Measurements from ENCODE around the gene RIC3.

Gene RIC3

DNA sequence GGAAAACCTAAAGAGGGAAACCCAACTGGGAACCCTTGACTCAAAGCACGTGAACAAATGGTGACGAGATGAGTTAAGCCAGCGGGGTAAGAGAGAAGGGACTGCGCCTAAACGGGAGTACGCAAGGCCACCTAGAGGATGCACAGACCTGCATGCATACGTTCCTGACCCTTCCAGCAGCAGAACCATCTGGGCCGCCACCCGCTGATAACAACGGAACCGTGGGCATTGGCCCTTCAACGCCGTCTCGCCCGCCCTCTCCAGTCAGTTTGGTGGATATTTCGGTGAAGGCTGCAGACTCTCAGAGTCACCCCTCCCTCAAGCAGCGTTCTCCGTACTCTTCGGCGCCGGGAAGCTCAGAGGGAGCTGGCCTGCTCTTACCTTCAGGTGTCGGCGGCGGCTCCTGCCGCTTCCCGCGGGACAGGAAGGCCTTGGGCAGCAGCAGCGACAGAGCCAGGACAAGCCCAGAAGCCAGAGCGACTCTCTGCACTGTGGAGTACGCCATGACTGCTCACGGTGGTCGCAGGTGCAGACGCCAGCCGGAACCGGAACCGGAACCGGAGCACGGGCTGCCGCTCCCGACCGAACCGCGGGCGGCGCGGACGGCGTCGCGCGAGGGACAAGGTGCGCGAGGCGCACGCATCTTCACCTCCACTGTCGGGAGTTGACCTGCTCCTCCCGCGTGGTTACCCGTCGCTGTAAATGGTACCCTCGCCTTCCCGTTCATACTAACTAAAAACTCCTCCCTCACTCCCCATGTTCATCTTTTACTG is at the start of gene RIC3:
Gene RIC3, minus strand, starts transcription at position 541 of the 773 bp plus-strand sequence. Its CDS starts 36 bp downstream, at position 505.
- DNase-seq: no peak

- DNase-seq: no peak
These were observed 49.6 kb upstream of the RIC3 start for GRCh38 chr11:8218409-8218808.

- DNase-seq: no peak
These were observed 49.1 kb upstream of the RIC3 start for GRCh38 chr11:8217926-8218325.

DNA sequence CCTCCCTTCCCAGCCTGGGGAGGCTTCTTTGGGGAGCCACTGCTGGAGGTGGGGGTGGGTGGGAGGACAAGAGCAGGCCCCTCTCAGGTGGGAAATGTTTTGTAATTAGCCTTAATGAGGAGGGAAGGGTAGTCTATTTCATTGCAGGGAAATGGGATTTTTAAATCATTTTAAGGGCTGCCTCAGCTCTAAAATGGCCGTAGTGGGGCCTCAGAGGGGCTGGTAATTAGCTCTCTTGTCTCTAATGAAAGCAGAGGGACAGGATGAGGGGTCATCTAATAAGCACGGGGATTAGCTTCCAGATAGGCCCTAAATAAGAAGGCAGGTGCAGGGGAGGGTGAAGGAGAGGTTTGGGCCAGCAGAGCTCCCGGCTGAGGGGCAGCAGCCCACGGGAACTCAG is 48.3 kb upstream of the RIC3 start:
- DNase-seq: no peak

DNA sequence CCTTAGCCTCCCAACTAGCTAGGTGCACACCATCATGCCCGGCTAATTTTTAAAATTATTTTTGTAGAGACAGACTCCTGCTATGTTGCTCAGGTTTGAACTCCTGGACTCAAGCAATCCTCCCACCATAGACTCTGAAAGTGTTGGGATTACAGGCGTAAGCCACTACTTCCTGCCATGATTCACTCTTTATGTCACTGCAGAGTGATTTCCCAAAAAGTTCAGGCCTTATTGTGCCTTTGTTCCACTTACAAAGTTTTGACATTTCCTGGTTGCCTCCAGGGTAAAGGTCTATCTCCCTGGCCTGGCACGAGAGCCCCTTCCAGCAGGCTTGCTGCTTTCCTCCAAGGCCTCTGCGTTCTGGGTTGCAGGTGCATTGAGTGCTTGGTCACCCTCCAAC is 44.6 kb upstream of the RIC3 start:
- no peak for DNase-seq

GRCh38 chr11:8209208-8209807 is 40.5 kb upstream of the RIC3 start:
- DNase-seq: no peak

- no peak for DNase-seq
These were observed 38.5 kb upstream of the RIC3 start for GRCh38 chr11:8207080-8208000.

DNA sequence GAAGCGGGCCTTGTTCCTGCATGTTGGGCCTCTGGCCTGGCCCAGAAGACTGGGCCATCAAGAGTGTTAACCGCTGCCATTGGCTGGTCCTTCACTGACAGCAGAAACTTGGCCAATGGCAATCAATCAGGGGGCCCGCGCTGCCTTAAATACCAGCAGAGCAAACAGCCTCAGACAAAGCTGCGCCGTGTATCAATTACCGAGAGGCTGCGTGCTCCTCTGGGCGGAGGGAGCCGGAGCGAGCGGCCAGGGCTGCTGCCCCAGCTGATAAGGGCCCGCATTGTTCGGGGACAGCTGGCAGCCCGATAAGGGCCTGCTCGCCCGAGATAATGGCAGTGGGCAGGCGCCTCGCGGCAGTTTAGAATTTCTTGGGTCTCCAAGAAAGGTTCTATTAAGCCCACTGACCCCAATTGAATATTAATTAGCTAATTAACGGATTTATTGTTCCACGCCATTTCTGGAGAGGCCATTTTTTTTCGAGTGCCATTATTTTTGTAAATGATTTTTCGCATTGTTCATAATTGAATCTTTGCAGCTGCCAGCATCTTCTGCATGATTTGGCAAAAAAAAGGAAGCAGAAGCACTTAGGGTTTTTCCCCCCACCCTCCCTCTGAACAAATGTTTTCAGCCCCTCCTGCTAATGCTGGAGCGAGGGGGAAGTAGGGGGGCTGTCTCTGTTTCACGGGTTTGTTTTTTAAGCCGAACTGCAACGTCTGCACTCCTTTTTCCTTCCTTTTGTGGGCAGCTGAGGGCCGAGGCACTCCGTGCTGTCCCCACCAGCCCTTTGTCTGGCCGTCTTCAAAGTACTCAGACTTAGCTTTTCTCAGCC is 37.6 kb upstream of the RIC3 start:
- no peak for DNase-seq

DNA sequence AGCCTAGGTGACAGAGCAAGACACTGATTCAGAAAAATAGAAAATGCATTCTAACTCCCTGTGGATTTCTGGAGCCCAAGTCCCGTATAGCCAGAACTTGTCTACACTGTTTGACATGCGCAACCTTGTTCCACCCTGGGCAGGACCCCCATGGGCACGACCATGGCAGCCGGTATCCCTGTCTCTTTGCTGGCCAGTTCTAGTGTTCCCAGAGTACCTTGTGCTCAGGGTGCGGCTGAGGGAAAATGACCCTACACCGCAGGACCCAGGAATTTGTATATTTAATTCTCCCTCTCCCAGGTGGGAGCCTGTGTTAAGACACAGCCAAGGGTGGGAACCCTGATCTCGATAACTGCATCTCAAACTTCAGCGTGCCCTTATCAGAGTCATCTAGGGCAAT is 36.7 kb upstream of the RIC3 start:
- DNase-seq: no peak

GRCh38 chr11:8204596-8204995 is 35.8 kb upstream of the RIC3 start:
- DNase-seq: no peak

DNA sequence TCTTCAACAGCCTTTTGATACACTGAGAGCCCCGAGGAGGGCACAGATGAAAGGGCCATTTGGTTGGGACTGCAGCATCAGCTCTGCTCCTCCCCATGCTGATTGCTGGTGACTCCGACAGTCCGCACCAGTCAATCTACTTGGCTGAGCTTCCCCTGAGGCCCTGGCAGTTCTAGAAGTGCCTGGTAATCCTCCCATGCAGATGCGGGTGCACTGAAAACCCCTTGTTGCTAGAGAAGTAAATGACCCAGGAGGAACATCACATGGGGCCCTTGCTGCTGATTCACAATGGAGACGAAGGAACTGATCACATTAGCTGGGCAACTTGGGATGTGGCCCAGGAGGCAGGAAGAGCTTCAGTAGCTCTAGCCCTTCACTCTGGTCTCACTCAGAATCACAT is 35.2 kb upstream of the RIC3 start:
- no peak for DNase-seq

DNA sequence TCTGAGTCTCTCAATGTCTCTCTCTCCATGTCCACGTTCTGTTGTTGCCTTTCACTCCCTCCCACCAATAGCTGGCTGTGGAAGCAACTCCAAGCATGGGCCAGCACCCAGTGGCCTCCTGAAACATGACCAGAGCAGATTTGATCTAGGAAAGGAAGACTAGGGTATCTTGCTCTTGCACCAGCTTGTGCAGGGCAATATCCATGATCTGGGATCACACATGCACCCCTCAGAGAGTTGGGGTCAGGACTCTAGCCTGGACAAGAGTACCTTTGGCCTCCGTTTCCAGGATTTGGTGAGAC is 34.5 kb upstream of the RIC3 start:
- DNase-seq: no peak

DNA sequence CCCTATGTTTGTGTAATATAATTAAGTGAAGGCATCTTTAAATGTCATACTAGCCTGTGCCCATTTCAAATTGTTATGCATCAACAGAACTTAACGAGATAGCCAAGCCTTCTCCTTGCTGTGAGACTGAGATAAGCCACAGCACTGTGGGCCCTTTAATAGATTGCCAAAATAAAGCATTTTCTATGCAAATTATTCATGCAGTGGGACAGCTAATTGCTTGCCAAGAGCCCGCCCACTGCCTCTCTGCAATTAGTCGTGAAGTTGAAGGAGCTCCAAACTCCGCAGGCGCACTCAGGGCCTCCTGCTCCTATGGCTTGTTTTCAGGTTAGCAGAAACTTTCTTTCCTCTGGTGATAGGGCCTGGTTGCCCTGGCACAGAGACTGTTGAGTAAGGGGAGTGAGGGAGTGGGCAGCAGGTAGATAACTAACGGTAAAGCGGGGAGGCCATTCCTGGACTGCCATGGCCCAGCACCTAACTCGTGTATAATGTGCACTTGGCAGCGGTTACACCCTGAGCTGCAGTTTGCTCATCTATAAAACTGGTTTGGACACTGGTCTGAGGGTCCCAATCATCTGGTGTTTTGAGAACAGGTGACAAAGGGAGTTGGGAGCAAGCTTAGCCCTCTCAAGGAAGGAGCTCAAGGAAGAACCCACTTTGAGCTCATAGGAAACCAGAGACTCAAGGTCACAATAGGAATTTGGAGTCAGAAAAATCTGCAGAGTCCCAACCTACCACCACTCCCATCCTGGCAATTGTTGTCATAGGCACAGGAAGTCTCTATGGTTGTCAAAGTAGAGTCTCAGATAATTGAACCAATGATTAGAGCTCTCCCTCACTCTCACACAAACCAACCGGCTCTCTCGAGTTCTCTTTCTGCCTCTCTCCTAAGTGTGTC is 33.9 kb upstream of the RIC3 start:
- no peak for DNase-seq

DNA sequence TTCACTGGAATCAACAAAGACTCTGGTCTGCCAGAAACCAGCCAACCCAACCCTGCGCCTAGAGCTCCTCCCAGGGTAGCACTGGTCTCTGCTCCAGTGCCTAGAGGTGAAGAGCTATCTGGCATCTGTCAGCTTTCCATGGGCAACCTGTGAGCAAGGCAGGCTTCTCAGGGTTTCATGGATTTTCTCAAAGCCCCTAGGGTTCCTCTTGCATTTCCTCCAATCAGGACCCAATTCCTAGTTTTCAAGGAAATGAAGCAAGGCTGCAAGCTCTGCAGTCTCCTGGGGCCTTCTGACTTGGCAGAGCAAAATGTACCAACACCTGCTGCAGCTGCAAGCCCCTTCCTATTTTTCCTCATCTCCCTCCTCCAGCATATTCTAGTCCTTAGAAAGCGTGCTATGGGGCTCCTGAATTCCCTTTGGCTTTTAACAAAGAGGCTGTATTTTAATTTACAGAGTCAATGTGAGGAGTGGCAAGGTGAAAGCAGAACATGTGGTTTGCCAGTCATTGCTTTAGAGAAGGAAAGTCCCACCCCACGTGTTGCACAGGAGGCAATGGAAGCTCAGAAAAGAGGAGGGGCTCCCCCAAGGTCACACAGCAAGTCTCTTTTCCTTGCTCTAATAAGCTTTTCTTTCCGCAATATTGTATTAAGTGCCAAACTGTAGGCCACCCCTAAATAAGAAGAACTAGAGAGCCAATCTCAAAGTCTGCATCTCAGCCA is 33.0 kb upstream of the RIC3 start:
- DNase-seq: no peak

DNA sequence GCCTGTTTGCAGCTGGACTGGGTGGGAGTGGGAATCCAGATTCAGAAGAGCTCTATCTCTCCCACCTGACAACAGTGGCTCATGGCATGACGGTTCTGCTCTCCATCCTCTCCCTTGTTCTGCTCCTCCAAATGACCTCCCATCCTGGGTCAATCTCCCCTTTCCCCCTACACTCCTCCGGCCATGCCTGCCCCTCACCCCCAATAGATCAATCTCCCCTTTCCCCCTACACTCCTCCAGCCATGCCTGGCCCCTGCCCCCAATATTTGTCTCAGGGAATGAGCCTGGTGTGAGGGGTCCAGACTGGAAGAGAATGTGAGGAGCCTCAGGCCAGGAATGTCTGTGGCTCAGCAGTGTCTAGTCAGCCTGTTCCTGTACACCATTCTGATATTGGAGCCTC is 30.9 kb upstream of the RIC3 start:
- no peak for DNase-seq

GRCh38 chr11:8196749-8197148 is 27.9 kb upstream of the RIC3 start:
- DNase-seq: no peak

DNA sequence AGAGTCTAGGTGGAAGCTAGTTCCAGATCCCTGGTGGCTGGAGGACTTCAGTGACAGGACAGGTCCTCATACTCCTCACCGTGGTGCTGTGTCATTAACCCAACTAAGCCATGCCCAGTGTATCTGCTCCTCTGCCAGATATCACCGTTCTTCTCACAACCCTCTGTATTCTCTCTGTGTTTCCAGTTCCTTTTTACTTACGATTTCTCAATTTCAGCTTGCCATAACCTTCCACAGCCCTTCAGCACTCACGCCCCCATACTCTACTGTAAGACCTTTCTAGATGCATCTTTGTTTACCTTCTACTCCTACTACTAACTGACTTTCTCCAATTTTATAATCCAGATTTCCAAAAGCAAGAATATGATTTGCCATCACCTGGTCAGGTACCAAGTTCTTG is 26.1 kb upstream of the RIC3 start:
- DNase-seq: no peak

DNA sequence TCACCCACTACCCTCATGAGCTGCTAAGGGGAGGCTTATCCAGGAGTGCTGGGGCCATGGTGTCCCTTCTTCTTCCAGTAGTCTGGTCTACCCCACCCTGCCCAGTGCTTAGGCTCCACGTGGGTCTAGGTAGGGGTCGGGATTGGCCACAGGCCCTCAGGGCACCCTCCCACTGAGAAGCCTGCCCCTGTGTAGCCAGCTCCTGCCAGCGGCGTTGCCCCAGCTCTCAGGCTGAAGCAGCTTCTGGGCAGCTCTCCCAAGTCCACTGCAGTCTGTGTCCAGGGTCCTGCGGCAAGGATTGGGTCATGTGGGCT is 24.0 kb upstream of the RIC3 start:
- no peak for DNase-seq

GRCh38 chr11:8192016-8192895 is 23.4 kb upstream of the RIC3 start:
- DNase-seq: no peak

- DNase-seq: no peak
These were observed 21.6 kb upstream of the RIC3 start for GRCh38 chr11:8190431-8190830.

Data from NCI-H1048 (cell line).